C1 segment of cervical spinal cord (tissue), 14 donors: ENCODE results near the gene ZNF341.

Source experiments
- DNase-seq, 14 donors: peaks; one replicate each; lab custom pipeline; 2025; lab: John Stamatoyannopoulos, UW

The ZNF341 gene

GRCh38 chr20:33701629-33702450, 30.0 kb upstream of the ZNF341 start:
- no peak for DNase-seq

GRCh38 chr20:33702861-33703260, 28.9 kb upstream of the ZNF341 start:
- DNase-seq, result peak in 3 of 14 donors; percentile 6 to 96 (median 47)

- DNase-seq, result no peak
Measured at GRCh38 chr20:33703498-33704137, 28.2 kb upstream of the ZNF341 start.

GRCh38 chr20:33704197-33704924, 27.4 kb upstream of the ZNF341 start:
- no peak for DNase-seq

- DNase-seq, result no peak
Measured at GRCh38 chr20:33707668-33708067, 24.1 kb upstream of the ZNF341 start.

GRCh38 chr20:33709398-33709797, 22.4 kb upstream of the ZNF341 start:
- no peak for DNase-seq

- DNase-seq, result no peak
Measured at GRCh38 chr20:33709905-33710541, 21.8 kb upstream of the ZNF341 start.

- DNase-seq, result no peak
Measured at GRCh38 chr20:33710681-33711445, 20.9 kb upstream of the ZNF341 start.

GRCh38 chr20:33711446-33711738, 20.4 kb upstream of the ZNF341 start:
- DNase-seq, result no peak

- no peak for DNase-seq
Measured at GRCh38 chr20:33713865-33714367, 17.9 kb upstream of the ZNF341 start.

GRCh38 chr20:33716498-33716897, 15.3 kb upstream of the ZNF341 start:
- DNase-seq, result no peak

GRCh38 chr20:33719277-33719988, 12.4 kb upstream of the ZNF341 start:
- DNase-seq, result peak in 1 of 14 donors; percentile 35

GRCh38 chr20:33719989-33720709, 11.6 kb upstream of the ZNF341 start, which contains the start of gene PXMP4:
PXMP4 (minus strand) TSS chr20:33720310; CDS start chr20:33720207, 103 bp downstream.
- peak; percentile 54 to 98 (median 92) for DNase-seq

- DNase-seq, result no peak
Measured at GRCh38 chr20:33721391-33722140, 10.2 kb upstream of the ZNF341 start.

- DNase-seq, result no peak
Measured at GRCh38 chr20:33724439-33725094, 7.2 kb upstream of the ZNF341 start.

- DNase-seq, result no peak
Measured at GRCh38 chr20:33725607-33726264, 6.1 kb upstream of the ZNF341 start.

- DNase-seq, result no peak
Measured at GRCh38 chr20:33727115-33727479, 4.7 kb upstream of the ZNF341 start.

GRCh38 chr20:33727806-33728205, 4.0 kb upstream of the ZNF341 start:
- DNase-seq, result no peak
